Measurements from ENCODE around the gene ARF1.

The ARF1 gene

GRCh38 chr1:228082214-228082917 is at the start of gene ARF1:
Gene ARF1, plus strand, starts transcription at chr1:228082708. Its CDS starts 14,407 bp downstream, at chr1:228097115.
- no peak for TF ChIP-seq JUND (IDR thresholded peaks at IDR 0.05; ENCODE audit: low read depth)
- peak; percentile 97 to 99 for DNase-seq (ENCODE audit: low read depth in 1 of 2, low spot score in 1 of 2)
- in situ Hi-C loops (cut with HindIII; ENCODE audit: low pct_unique_long_range_greater_than_20kb, low sequenced_read_pairs), result no loop called here

- no peak for DNase-seq (ENCODE audit: low read depth in 1 of 2, low spot score in 1 of 2)
- TF ChIP-seq JUND (IDR thresholded peaks at IDR 0.05; ENCODE audit: low read depth), result no peak
- in situ Hi-C loops (cut with HindIII; ENCODE audit: low pct_unique_long_range_greater_than_20kb, low sequenced_read_pairs), result no loop called here
Observed at GRCh38 chr1:228033376-228033775, 49.1 kb upstream of the ARF1 start.

- TF ChIP-seq JUND (IDR thresholded peaks at IDR 0.05; ENCODE audit: low read depth), result no peak
- in situ Hi-C loops (cut with HindIII; ENCODE audit: low pct_unique_long_range_greater_than_20kb, low sequenced_read_pairs), result no loop called here
- no peak for DNase-seq (ENCODE audit: low read depth in 1 of 2, low spot score in 1 of 2)
Observed at GRCh38 chr1:228034954-228035837, 47.3 kb upstream of the ARF1 start.

- no peak for TF ChIP-seq JUND (IDR thresholded peaks at IDR 0.05; ENCODE audit: low read depth)
- in situ Hi-C loops (cut with HindIII; ENCODE audit: low pct_unique_long_range_greater_than_20kb, low sequenced_read_pairs), result no loop called here
- DNase-seq (ENCODE audit: low read depth in 1 of 2, low spot score in 1 of 2), result no peak
Observed at GRCh38 chr1:228035844-228036243, 46.7 kb upstream of the ARF1 start.

- TF ChIP-seq JUND (IDR thresholded peaks at IDR 0.05; ENCODE audit: low read depth), result no peak
- in situ Hi-C loops (cut with HindIII; ENCODE audit: low pct_unique_long_range_greater_than_20kb, low sequenced_read_pairs), result no loop called here
- DNase-seq (ENCODE audit: low read depth in 1 of 2, low spot score in 1 of 2), result no peak
Observed at GRCh38 chr1:228036701-228037231, 45.7 kb upstream of the ARF1 start.

- TF ChIP-seq JUND (IDR thresholded peaks at IDR 0.05; ENCODE audit: low read depth), result no peak
- in situ Hi-C loops (cut with HindIII; ENCODE audit: low pct_unique_long_range_greater_than_20kb, low sequenced_read_pairs), result no loop called here
- DNase-seq (ENCODE audit: low read depth in 1 of 2, low spot score in 1 of 2), result no peak
Observed at GRCh38 chr1:228037401-228038386, 44.8 kb upstream of the ARF1 start.

- no peak for DNase-seq (ENCODE audit: low read depth in 1 of 2, low spot score in 1 of 2)
- no peak for TF ChIP-seq JUND (IDR thresholded peaks at IDR 0.05; ENCODE audit: low read depth)
- in situ Hi-C loops (cut with HindIII; ENCODE audit: low pct_unique_long_range_greater_than_20kb, low sequenced_read_pairs), result no loop called here
Observed at GRCh38 chr1:228038387-228039005, 44.0 kb upstream of the ARF1 start.

- in situ Hi-C loops (cut with HindIII; ENCODE audit: low pct_unique_long_range_greater_than_20kb, low sequenced_read_pairs), result no loop called here
- no peak for TF ChIP-seq JUND (IDR thresholded peaks at IDR 0.05; ENCODE audit: low read depth)
- DNase-seq (ENCODE audit: low read depth in 1 of 2, low spot score in 1 of 2), result no peak
Observed at GRCh38 chr1:228039006-228039903, 43.3 kb upstream of the ARF1 start.

GRCh38 chr1:228039986-228040385 is 42.5 kb upstream of the ARF1 start:
- no peak for TF ChIP-seq JUND (IDR thresholded peaks at IDR 0.05; ENCODE audit: low read depth)
- in situ Hi-C loops (cut with HindIII; ENCODE audit: low pct_unique_long_range_greater_than_20kb, low sequenced_read_pairs), result no loop called here
- no peak for DNase-seq (ENCODE audit: low read depth in 1 of 2, low spot score in 1 of 2)

- no peak for TF ChIP-seq JUND (IDR thresholded peaks at IDR 0.05; ENCODE audit: low read depth)
- in situ Hi-C loops (cut with HindIII; ENCODE audit: low pct_unique_long_range_greater_than_20kb, low sequenced_read_pairs), result no loop called here
- DNase-seq (ENCODE audit: low read depth in 1 of 2, low spot score in 1 of 2), result no peak
Observed at GRCh38 chr1:228041316-228041715, 41.2 kb upstream of the ARF1 start.

GRCh38 chr1:228042508-228042907 is 40.0 kb upstream of the ARF1 start:
- no peak for DNase-seq (ENCODE audit: low read depth in 1 of 2, low spot score in 1 of 2)
- TF ChIP-seq JUND (IDR thresholded peaks at IDR 0.05; ENCODE audit: low read depth), result no peak
- in situ Hi-C loops (cut with HindIII; ENCODE audit: low pct_unique_long_range_greater_than_20kb, low sequenced_read_pairs), result no loop called here

All from T47D (cell line).